Stimulated activated naive CD8-positive, alpha-beta T cell treated with anti-CD3 and anti-CD28 coated beads, Interleukin-15, amount 100 ng/mL, for 72 hours (primary cell): Measurements from ENCODE around the gene NEU3.
A peak's percentile ranks its signal among the peaks of the same experiment; 100 is the strongest.
"Not testable (repeated sequence)": the region's sequence is repeated elsewhere in the genome, so short reads cannot be mapped to it uniquely, and the experiment has no call there.

ENCODE experiments used
- ATAC-seq: fragments of 150-1000 bp; cut with Tn5 transposase; 2 replicates; pipeline ENCODE4 v1.10.0; 2021; ENCODE audit warnings: mild to moderate bottlenecking, moderate library complexity
- DNase-seq, 2 donors: peaks; one replicate each; pipeline ENCODE4 v3.0.0; 2021 to 2022
- H3K27ac Mint-ChIP-seq, 2 donors: one replicate each; pipeline ENCODE4 v1.8.0; 2022; ENCODE audit warnings: mild to moderate bottlenecking in 2 of 2, mixed read lengths in 2 of 2, moderate library complexity in 2 of 2
- H3K27me3 Mint-ChIP-seq: one replicate; pipeline ENCODE4 v1.8.0; 2022; ENCODE audit warnings: mixed read lengths
- H3K4me1 Mint-ChIP-seq: one replicate; pipeline ENCODE4 v1.8.0; 2022; ENCODE audit warnings: mild to moderate bottlenecking, mixed read lengths
- H3K4me3 Mint-ChIP-seq, 2 donors: one replicate each; pipeline ENCODE4 v1.8.0; 2022; ENCODE audit warnings: mild to moderate bottlenecking in 2 of 2, mixed read lengths in 2 of 2, moderate library complexity in 1 of 2
- H3K9me3 Mint-ChIP-seq, 2 donors: one replicate each; pipeline ENCODE4 v1.8.0; 2022; ENCODE audit warnings: mixed read lengths in 2 of 2

NEU3 gene

GRCh38 chr11:75011872-75012271, 23.1 kb downstream of the NEU3 start:
- DNase-seq (no peak), ATAC-seq (no peak)
- Mint-ChIP-seq H3K27ac (no peak overlapping the region), H3K27me3 (no peaks in the 10 kb centered on the region), H3K4me1 (no peaks in the 10 kb centered on the region), H3K4me3 (no peak overlapping the region), H3K9me3 (no peaks in the 10 kb centered on the region)

DNA sequence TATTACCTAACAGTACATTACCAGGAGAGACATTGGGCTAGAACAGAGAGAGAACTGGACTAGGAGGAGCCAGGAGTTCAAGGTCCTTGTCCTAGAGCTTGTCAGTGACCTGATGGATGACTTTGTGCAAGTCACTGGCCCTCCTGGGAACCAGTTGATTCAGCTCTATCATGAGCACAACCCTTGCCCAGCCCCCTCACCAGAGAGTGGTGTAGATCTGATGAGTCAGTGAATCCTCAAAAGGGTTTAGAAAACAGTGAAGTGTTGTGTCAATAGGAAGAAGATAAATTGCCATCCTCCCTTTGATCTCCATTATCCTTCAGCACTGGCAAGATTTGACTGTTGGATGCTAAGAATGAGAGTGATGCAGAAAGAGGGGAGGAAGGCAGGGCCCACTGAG, 24.3 kb downstream of the NEU3 start:
- H3K4me3 Mint-ChIP-seq, result no peak overlapping the region
- no peaks in the 10 kb centered on the region for H3K4me1 Mint-ChIP-seq
- no peaks in the 10 kb centered on the region for H3K9me3 Mint-ChIP-seq
- DNase-seq (no peak), ATAC-seq (no peak)
- H3K27me3 Mint-ChIP-seq, result no peaks in the 10 kb centered on the region
- peak overlapping the region in 1 of 2 donors; percentile 79 for H3K27ac Mint-ChIP-seq

GRCh38 chr11:75014129-75014528, 25.4 kb downstream of the NEU3 start:
- H3K27me3 Mint-ChIP-seq, result no peaks in the 10 kb centered on the region
- H3K27ac Mint-ChIP-seq, result no peak overlapping the region
- no peaks in the 10 kb centered on the region for H3K4me1 Mint-ChIP-seq
- H3K9me3 Mint-ChIP-seq, result no peaks in the 10 kb centered on the region
- ATAC-seq (no peak), DNase-seq (no peak)
- no peak overlapping the region for H3K4me3 Mint-ChIP-seq

DNA sequence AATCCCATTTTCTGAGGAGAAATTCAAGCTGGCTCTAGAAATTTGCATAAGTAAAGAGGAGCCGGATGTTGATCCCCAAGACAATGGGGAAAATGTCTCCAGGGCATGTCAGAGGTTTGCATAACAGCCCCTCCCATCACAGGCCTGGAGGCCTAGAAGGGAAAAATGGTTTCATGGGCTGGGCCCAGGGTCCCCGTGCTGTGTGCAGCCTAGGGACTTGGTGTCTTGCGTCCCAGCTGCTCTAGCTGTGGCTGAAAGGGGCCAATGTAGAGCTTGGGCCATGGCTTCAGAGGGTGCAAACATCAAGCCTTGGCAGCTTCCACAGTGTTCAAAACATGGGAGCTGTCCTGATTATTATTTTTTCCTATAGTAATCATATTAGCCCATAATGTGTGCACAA, 30.5 kb downstream of the NEU3 start:
- not testable (repeated sequence) for H3K9me3 Mint-ChIP-seq, ATAC-seq, H3K4me1 Mint-ChIP-seq, H3K27ac Mint-ChIP-seq, H3K4me3 Mint-ChIP-seq, DNase-seq, H3K27me3 Mint-ChIP-seq

DNA sequence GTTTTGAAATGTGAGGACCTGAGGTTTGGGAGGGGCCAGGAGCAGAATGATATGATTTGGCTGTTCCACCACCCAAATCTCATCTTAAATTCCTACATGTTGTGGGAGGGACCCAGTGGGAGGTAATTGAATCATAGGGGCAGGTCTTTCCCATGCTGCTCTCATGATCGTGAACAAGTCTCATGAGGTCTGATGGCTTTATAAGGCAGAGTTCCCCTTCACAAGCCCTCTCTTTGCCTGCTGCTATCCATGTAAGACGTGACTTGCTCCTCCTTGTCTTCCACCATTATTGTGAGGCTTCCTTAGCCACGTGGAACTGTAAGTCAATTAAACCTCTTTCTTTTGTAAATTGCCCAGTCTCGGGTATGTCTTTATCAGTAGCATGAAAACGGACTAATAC, 31.6 kb downstream of the NEU3 start:
- ATAC-seq, H3K9me3 Mint-ChIP-seq, H3K4me3 Mint-ChIP-seq, H3K27me3 Mint-ChIP-seq, H3K27ac Mint-ChIP-seq, DNase-seq, H3K4me1 Mint-ChIP-seq: not testable (repeated sequence)

DNA sequence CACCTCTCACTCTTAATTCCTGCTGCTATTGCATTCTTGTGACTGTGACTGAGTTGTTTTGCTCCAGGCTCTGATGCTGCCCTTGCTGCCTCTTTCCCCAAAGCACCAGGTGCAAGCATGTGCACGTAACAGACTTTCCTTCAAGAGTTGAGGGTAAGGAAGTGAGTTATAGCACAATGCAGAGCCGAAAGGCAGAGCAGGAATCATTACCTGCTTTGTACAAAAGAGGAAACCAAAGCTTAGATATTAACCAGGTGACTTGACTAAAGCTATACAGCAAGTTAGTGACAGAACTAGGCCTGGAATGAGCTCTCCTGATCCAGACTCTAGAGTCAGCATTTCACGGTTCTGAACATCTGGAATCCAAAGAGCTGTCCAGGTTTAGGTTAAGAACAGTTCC, 33.6 kb downstream of the NEU3 start:
- no peaks in the 10 kb centered on the region for H3K9me3 Mint-ChIP-seq
- no peaks in the 10 kb centered on the region for H3K27me3 Mint-ChIP-seq
- no peak overlapping the region for H3K4me3 Mint-ChIP-seq
- no peak for DNase-seq
- H3K27ac Mint-ChIP-seq, result no peak overlapping the region
- no peaks in the 10 kb centered on the region for H3K4me1 Mint-ChIP-seq
- no peak for ATAC-seq

- Mint-ChIP-seq H3K27ac (no peak overlapping the region), H3K4me3 (no peak overlapping the region), H3K9me3 (no peaks in the 10 kb centered on the region), H3K27me3 (no peaks in the 10 kb centered on the region), H3K4me1 (no peaks in the 10 kb centered on the region)
- ATAC-seq, result peak; percentile 85
- peak; percentile 58 to 68 for DNase-seq
These were observed 34.1 kb downstream of the NEU3 start for GRCh38 chr11:75022759-75023396.

GRCh38 chr11:75023446-75024067, 34.8 kb downstream of the NEU3 start:
- H3K27ac Mint-ChIP-seq, result no peak overlapping the region
- H3K4me1 Mint-ChIP-seq, result no peaks in the 10 kb centered on the region
- H3K27me3 Mint-ChIP-seq, result no peaks in the 10 kb centered on the region
- H3K9me3 Mint-ChIP-seq, result no peaks in the 10 kb centered on the region
- no peak overlapping the region for H3K4me3 Mint-ChIP-seq
- ATAC-seq (no peak), DNase-seq (no peak)

DNA sequence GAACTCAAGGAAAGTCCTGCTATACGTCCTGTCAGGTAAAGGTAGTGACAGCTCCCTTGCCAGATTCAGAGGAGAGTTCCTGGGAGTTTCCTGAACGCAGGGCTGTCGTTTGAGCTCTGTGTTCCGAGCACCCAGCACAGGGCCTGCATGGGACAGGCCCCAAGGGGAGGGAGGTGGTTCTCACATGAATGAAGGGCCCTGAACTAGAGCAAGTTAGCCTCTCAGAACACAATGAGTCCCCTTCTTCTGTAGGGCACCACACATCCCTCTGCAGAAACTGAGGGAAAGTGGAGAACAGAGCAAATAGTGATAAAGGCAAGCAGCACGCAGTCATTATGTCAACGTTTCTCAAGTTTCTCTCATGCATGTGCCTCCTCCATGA, 35.3 kb downstream of the NEU3 start:
- no peaks in the 10 kb centered on the region for H3K4me1 Mint-ChIP-seq
- no peaks in the 10 kb centered on the region for H3K27me3 Mint-ChIP-seq

DNA sequence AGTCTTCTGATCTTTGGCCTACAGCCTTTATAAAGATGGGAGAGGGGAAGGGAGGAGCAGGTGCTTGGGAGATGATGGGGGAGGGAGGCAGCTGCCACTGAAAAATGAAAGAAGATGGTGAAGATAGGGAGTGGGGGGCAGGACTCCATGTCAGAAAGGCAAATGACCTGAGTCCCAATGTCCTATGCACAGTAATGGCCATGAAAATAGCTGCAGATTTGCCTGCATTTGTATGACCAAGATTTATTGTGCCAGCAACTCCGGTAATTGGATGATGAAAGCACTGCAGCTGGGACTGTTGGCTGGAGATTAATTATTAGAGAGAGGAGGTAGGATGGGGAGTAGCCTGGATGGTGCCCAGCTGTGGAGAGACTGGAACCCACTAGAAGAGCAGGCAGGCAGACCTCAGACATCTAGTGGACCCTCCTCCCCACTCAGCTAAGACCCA, 36.1 kb downstream of the NEU3 start:
- DNase-seq (no peak), ATAC-seq (no peak)
- no peak overlapping the region for H3K4me3 Mint-ChIP-seq
- H3K27ac Mint-ChIP-seq, result no peak overlapping the region
- no peaks in the 10 kb centered on the region for H3K9me3 Mint-ChIP-seq
- H3K4me1 Mint-ChIP-seq, result no peaks in the 10 kb centered on the region
- H3K27me3 Mint-ChIP-seq, result no peaks in the 10 kb centered on the region

More for the DNA sequence above, 35.3 kb downstream of the NEU3 start:
- Mint-ChIP-seq H3K4me3 (no peak overlapping the region), H3K27ac (no peak overlapping the region), H3K9me3 (no peaks in the 10 kb centered on the region)
- DNase-seq, result no peak
- no peak for ATAC-seq

GRCh38 chr11:75025561-75025960, 36.8 kb downstream of the NEU3 start:
- no peaks in the 10 kb centered on the region for H3K27me3 Mint-ChIP-seq

GRCh38 chr11:75028321-75028720, 39.6 kb downstream of the NEU3 start:
- ATAC-seq, result no peak
- H3K9me3 Mint-ChIP-seq, result no peaks in the 10 kb centered on the region
- DNase-seq, result no peak
- no peaks in the 10 kb centered on the region for H3K4me1 Mint-ChIP-seq
- no peak overlapping the region for H3K4me3 Mint-ChIP-seq
- no peak overlapping the region for H3K27ac Mint-ChIP-seq
- H3K27me3 Mint-ChIP-seq, result no peaks in the 10 kb centered on the region

More at GRCh38 chr11:75025561-75025960, 36.8 kb downstream of the NEU3 start:
- no peak for ATAC-seq
- Mint-ChIP-seq H3K4me3 (no peak overlapping the region), H3K27ac (no peak overlapping the region), H3K4me1 (no peaks in the 10 kb centered on the region), H3K9me3 (no peaks in the 10 kb centered on the region)
- DNase-seq, result no peak

GRCh38 chr11:75028724-75029123, 40.0 kb downstream of the NEU3 start:
- H3K4me1 Mint-ChIP-seq, result no peaks in the 10 kb centered on the region
- no peak for DNase-seq
- no peaks in the 10 kb centered on the region for H3K9me3 Mint-ChIP-seq
- H3K4me3 Mint-ChIP-seq, result no peak overlapping the region
- no peaks in the 10 kb centered on the region for H3K27me3 Mint-ChIP-seq
- ATAC-seq, result no peak
- no peak overlapping the region for H3K27ac Mint-ChIP-seq

DNA sequence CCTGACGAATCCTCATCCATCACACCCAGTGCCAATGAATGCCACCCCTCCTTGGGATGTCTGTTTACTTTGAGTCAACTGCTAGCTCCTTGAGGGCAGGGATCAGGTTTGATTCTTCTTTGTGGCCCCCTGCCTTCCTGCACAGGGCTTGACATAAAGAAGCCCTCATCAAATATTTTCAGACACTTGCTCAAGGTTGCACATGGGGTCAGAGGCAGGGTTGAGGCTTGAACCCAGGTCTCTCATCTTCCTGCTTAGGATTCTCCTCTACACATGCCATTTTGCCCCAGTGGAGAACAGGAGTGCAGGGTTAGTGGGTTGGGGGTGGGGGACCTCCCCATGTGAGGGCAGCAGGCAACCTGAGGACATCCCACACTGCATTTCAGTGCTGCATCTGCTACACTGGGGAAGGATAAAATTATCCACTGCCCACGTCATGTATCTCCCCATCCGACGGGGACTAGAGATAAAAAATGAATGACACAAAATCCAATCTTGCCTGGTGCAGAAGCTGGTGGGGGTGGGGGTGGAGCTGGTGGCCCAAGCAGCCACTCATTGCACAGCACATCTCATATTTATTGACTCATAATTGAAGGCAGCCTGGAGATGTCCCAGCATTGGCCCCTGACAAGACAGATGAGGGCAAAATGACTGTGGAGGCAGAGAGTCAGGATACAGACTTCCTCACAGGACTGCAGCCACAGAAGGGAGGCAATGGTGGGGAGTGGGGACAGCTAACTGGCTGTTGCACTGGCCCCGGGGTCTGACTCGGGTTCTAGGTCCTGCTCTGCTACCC, 41.3 kb downstream of the NEU3 start:
- H3K27me3 Mint-ChIP-seq, result no peaks in the 10 kb centered on the region
- ATAC-seq, result no peak
- no peak for DNase-seq
- no peak overlapping the region for H3K4me3 Mint-ChIP-seq
- no peaks in the 10 kb centered on the region for H3K9me3 Mint-ChIP-seq
- no peak overlapping the region for H3K27ac Mint-ChIP-seq
- no peaks in the 10 kb centered on the region for H3K4me1 Mint-ChIP-seq

DNA sequence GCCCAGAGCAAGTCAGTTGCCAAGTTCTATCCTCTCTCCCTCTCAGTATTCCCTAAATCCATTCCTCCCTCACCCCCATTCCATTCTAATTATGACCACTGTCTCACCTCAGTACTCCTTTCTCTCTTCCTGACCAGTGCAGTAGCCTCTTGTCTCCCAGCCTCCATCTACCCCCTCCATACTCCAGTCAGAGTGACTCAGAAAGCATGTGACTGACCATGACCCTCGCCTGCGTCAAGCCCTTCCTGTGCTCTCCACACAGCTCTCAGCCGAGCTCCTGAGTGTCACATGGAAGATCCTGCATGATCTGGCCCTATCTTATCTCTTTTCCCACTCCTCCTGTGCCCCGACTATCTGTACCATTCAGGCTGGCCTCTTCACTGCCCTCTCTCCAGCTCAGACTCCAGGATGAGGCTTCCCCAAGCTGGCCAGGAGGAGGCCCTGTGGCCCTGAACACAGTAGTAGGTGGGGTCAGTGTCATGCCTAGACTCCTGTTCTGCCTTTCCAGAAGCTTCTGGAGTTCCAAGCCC, 42.6 kb downstream of the NEU3 start:
- no peak for DNase-seq
- Mint-ChIP-seq H3K9me3 (no peaks in the 10 kb centered on the region), H3K27me3 (no peaks in the 10 kb centered on the region), H3K4me1 (no peaks in the 10 kb centered on the region), H3K27ac (no peak overlapping the region), H3K4me3 (no peak overlapping the region)
- ATAC-seq, result no peak
